Stimulated activated CD8-positive, alpha-beta memory T cell treated with anti-CD3 and anti-CD28 coated beads, Interleukin-2, amount 100 ng/mL, for 48 hours (primary cell): ENCODE data around the gene PTPRF.

Experiments used
- DNase-seq, 2 donors: peaks; one replicate each; pipeline ENCODE4 v3.0.0-alpha.2; 2020; ENCODE audit warnings: low read depth in 2 of 2

The PTPRF gene

GRCh38 chr1:43582162-43582566 is 51.5 kb downstream of the PTPRF start:
- DNase-seq, result peak; percentile 33 to 39

DNA sequence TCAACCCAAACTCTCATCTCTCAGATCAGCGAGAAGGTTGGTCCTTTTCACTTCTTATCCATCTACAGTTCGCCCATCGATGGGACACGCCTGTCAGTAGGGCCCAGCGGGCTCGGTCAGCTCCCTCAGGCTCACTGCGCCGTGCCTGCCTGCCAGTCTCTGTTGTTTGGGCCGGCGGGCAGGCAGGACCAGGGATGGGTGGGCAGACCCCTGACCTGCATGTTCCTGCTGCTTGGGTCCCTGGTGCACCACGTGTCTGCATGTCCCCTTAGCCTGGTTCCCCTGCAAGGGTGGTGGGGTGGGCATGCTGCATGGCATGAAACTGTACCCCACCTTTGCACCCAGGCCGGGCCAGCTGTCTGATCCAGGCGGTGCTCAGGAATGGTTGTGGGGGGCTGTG is 52.4 kb downstream of the PTPRF start:
- DNase-seq, result no peak

- no peak for DNase-seq
Observed at GRCh38 chr1:43584204-43584603, 53.5 kb downstream of the PTPRF start.

GRCh38 chr1:43585557-43585956 is 54.9 kb downstream of the PTPRF start:
- DNase-seq, result no peak

DNA sequence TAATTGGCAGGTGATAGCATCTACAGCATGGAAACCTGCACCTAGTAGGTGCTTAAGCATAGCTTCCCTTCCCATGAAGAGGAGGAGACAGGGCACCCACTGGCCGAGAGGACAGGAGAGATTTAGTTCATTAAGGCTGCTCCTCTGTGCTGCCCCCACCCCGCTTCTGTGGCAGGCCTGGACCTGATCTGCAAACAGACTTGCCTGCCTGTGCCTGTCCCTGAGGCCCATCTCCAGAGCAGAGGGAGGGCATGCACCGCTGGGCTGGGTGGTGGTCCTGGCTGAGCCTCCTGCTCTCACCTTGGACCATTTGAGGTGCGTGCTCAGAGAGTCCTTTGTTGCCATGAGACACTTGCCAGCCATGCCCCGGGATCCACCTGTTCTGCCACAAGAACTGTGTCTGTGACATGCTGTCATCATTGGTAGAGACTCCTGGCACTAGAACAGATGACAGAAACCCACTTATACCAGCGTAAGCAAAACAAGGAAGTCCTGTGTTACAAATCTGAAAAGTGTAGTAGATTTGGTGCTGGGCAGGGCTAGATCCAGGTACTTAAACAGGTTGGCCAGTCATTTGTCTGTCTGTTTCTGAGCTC is 55.6 kb downstream of the PTPRF start:
- DNase-seq, result no peak

DNA sequence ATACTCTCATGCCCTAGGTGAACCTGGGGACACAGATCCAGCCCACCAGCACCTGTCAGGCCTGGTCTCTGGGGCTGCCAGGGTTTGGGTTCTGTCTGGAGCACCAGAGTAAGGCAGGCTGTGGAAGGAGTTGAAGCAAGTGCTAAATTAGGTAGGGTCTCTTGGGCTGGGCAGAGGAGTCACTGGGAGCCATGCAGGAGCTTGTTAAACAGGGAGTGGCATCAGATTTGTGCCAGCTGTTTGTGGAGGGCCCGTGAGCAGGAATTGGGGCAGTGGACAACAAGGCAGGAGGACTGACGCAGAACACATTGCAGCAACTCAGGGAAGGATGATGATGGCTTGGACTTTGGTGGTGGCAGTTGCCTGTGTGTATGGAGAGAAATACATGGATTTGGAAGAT is 56.3 kb downstream of the PTPRF start:
- no peak for DNase-seq

DNA sequence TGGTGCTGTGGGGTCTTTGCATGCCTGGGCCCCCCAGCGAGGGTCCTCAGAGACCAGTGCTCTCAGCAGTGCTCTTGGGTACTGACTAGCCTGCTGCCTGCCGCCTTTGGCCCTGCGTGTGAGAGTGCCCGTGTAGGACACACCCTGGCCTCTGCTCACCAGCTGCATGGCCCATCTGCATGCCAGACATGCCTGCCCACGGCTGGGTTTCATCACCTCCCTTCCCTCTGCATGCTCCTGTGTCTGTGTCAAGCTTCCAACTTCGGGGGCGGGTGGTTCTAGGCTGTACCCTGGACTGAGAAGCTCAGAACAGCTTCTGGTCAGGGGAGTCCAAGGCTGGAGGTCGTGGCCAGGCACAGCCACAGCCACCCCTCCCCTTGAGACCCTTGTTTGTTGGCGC is 56.9 kb downstream of the PTPRF start:
- DNase-seq, result no peak

DNA sequence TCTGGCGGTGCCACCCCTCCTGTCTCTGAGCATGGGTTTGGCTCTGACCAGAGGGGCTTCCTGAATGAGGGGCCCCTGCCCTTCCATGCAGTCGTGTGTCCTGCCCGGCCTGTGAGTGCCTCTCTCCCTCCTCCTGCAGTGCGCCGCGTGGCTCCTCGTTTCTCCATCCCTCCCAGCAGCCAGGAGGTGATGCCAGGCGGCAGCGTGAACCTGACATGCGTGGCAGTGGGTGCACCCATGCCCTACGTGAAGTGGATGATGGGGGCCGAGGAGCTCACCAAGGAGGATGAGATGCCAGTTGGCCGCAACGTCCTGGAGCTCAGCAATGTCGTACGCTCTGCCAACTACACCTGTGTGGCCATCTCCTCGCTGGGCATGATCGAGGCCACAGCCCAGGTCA is 57.9 kb downstream of the PTPRF start:
- DNase-seq, result no peak

GRCh38 chr1:43590388-43590925 is 59.8 kb downstream of the PTPRF start:
- no peak for DNase-seq

DNA sequence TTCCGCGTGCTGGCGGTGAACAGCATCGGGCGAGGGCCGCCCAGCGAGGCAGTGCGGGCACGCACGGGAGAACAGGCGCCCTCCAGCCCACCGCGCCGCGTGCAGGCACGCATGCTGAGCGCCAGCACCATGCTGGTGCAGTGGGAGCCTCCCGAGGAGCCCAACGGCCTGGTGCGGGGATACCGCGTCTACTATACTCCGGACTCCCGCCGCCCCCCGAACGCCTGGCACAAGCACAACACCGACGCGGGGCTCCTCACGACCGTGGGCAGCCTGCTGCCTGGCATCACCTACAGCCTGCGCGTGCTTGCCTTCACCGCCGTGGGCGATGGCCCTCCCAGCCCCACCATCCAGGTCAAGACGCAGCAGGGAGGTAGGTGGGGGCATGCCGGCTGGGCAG is 60.5 kb downstream of the PTPRF start:
- DNase-seq, result no peak

DNA sequence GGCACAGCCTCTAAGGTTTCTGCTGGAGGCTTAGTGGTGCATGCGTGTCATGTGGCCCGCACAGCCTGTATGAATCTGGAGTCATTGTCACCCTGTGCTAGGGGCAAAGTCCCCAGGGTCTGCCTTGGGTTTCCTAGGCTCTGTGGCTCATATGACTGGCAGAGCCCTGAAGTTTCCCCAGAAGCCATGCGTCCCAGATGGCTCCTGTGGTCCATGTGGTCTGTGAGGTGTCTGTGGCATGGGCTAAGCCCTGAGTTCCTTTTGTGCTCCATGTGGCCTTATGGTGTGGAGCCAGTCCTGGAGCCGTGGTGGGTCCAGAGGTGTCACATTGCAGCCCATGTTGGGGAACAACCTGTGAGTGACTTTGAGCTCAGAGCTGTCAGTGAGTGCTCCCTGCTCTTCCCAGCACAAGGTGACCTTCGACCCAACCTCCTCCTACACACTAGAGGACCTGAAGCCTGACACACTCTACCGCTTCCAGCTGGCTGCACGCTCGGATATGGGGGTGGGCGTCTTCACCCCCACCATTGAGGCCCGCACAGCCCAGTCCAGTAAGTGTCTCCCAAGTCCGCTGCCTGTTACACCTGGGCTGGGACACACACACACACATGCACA is 61.5 kb downstream of the PTPRF start:
- no peak for DNase-seq

DNA sequence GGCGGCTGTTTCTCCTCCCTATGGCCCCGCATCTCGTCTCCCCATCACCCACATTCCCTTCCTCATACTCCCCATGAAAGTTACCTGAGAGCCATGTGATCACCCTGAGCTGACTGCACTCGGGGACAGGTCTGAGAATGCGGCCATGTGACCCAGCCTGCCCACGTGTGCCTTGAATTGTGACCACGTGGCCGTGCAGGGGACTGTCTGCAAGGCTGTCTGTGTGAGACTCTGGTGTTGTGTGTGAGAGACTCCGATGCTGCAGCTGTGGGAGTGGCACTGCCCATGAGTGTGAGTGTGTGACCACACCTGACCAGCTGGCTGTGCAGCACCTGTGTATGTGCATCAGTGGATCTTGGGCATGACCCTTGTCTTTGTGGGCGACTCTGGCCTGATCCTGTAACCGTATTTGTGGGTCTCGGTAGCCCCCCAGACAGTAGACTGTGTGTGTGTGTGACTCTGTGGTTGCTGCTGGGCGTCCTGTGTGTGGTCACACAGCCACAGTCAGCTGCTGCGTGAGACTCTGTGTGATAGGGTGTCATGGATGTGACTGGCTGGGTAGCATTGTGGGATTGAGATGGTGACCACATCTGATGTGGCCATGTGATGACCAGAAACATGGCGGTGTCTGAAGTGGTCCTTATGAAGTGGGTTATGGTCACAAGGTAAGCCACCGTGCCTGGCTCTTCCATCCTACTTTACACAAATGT is 62.4 kb downstream of the PTPRF start:
- no peak for DNase-seq

DNA sequence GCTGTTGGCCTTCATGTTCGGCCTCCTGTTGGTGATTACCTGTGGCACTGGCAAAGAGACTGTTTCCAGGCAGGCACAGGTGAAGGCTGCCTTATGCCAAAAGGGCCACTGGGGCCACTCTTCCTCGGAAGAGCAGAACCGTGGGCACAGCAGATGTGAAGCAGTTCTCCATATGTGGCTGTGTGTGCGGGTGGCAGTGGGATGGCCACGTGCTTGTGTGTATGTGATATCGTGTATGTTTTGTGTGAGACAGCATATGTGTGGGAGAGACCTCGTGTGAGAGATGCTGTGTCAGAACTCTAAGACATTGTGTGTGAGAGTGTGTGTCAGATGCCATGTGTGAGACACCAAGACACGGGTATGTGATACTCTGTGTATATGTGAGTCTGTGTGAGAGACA is 65.9 kb downstream of the PTPRF start:
- no peak for DNase-seq

- DNase-seq, result no peak
Observed at GRCh38 chr1:43597028-43597427, 66.3 kb downstream of the PTPRF start.

GRCh38 chr1:43597721-43598120 is 67.0 kb downstream of the PTPRF start:
- DNase-seq, result no peak

GRCh38 chr1:43598622-43599021 is 67.9 kb downstream of the PTPRF start:
- no peak for DNase-seq

GRCh38 chr1:43600033-43601020 is 69.6 kb downstream of the PTPRF start:
- no peak for DNase-seq

DNA sequence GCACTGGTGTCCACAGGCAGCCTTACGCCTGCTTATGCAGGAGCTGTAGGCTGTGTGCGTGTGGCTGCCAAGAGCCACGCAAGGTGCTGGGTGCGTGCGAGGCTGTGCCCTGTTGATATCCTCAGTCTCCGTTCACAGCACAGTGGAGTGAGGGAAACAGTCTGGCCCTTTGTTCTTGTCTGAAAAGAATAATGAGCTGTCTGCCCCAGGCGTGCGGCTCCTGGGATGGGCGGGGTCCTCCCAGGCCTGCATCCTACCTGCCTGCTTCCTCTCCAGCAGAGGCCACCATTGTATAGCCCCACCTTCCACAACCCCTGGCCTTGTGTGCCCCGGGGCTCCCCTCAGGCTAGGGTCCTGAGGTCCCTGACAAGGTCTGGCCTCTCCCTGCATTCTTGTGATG is 72.3 kb downstream of the PTPRF start:
- no peak for DNase-seq

GRCh38 chr1:43604192-43604591 is 73.5 kb downstream of the PTPRF start:
- no peak for DNase-seq

DNA sequence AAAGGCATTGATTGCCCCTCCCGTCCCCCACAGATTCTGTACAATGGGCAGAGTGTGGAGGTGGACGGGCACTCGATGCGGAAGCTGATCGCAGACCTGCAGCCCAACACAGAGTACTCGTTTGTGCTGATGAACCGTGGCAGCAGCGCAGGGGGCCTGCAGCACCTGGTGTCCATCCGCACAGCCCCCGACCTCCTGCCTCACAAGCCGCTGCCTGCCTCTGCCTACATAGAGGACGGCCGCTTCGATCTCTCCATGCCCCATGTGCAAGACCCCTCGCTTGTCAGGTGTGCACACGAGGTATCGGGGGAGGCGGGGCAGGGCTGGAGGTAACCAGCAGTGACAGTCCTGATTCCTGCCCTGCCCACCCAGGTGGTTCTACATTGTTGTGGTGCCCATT is 74.5 kb downstream of the PTPRF start:
- DNase-seq, result no peak

DNA sequence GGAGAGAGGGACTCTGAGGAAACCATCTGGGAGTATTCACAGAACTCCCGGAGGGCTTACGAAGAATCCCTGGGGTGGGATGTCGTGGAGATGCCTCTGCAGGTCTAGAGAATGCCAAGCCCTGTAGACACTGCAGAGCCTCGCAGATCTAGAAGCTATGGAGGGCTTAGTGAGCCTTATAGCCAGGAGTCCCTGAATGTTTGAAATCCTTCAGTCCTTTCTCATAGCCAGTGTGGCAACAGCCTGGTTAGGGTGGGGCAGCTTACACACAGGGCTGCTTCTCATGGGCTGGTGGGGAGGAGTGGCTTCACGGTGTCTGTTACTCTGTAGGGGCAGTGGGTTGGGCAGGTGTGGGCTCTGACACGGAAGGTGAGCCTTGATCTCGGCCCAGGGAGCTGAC is 75.1 kb downstream of the PTPRF start:
- no peak for DNase-seq

GRCh38 chr1:43606624-43607023 is 75.9 kb downstream of the PTPRF start:
- no peak for DNase-seq
